GM11168 (cell line): ENCODE measurements around the gene RASSF3.
"Not testable (repeated sequence)": the region's sequence is repeated elsewhere in the genome, so short reads cannot be mapped to it uniquely, and the experiment has no call there.

ENCODE experiments used
- in situ Hi-C: fragments of 300-500 bp; cut with MboI; formaldehyde crosslinking; loops from one replicate; pipeline ENCODE4 v1.12.0; 2022; ENCODE audit warnings: low sequenced_read_pairs; ENCODE audit not compliant: unreplicated experiment

Gene RASSF3

GRCh38 chr12:64610079-64610659, at the start of gene RASSF3:
Gene RASSF3, plus strand, starts transcription at chr12:64610495. Its CDS starts 138 bp downstream, at chr12:64610633.
- in situ Hi-C loops, result no loop called here

GRCh38 chr12:64561302-64562136, 48.8 kb upstream of the RASSF3 start:
- in situ Hi-C loops, result no loop called here

GRCh38 chr12:64566122-64566521, 44.2 kb upstream of the RASSF3 start:
- in situ Hi-C loops, result no loop called here

GRCh38 chr12:64566831-64567517, 43.3 kb upstream of the RASSF3 start:
- in situ Hi-C loops, result no loop called here

GRCh38 chr12:64567570-64567969, 42.7 kb upstream of the RASSF3 start:
- in situ Hi-C loops, result no loop called here

GRCh38 chr12:64568298-64568697, 42.0 kb upstream of the RASSF3 start:
- in situ Hi-C loops, result no loop called here

GRCh38 chr12:64569923-64570691, 40.2 kb upstream of the RASSF3 start:
- in situ Hi-C loops, result no loop called here

- in situ Hi-C loops, result no loop called here
Observed at GRCh38 chr12:64571411-64571810, 38.9 kb upstream of the RASSF3 start.

GRCh38 chr12:64572241-64572640, 38.1 kb upstream of the RASSF3 start:
- in situ Hi-C loops, result no loop called here

- in situ Hi-C loops, result no loop called here
Observed at GRCh38 chr12:64574837-64575236, 35.5 kb upstream of the RASSF3 start.

GRCh38 chr12:64577046-64577445, 33.2 kb upstream of the RASSF3 start:
- in situ Hi-C loops, result no loop called here

GRCh38 chr12:64578566-64578965, 31.7 kb upstream of the RASSF3 start:
- in situ Hi-C loops, result no loop called here

GRCh38 chr12:64580681-64581080, 29.6 kb upstream of the RASSF3 start:
- in situ Hi-C loops, result no loop called here

GRCh38 chr12:64582114-64582513, 28.2 kb upstream of the RASSF3 start:
- in situ Hi-C loops, result no loop called here

GRCh38 chr12:64582862-64583261, 27.4 kb upstream of the RASSF3 start:
- in situ Hi-C loops, result no loop called here

- in situ Hi-C loops, result not testable (repeated sequence)
Observed at GRCh38 chr12:64583395-64583770, 26.9 kb upstream of the RASSF3 start.

GRCh38 chr12:64583771-64584421, 26.4 kb upstream of the RASSF3 start:
- in situ Hi-C loops, result no loop called here

GRCh38 chr12:64585104-64585503, 25.2 kb upstream of the RASSF3 start:
- in situ Hi-C loops, result no loop called here

- in situ Hi-C loops, result no loop called here
Observed at GRCh38 chr12:64587447-64587846, 22.8 kb upstream of the RASSF3 start.

- in situ Hi-C loops, result no loop called here
Observed at GRCh38 chr12:64590183-64590582, 20.1 kb upstream of the RASSF3 start.
